Stimulated activated CD8-positive, alpha-beta memory T cell treated with anti-CD3 and anti-CD28 coated beads, Interleukin-15, amount 100 ng/mL, for 1 hour (primary cell): Measurements from ENCODE around the gene CES3.
"Not testable (repeated sequence)": the region's sequence is repeated elsewhere in the genome, so short reads cannot be mapped to it uniquely, and the experiment has no call there.

Source experiments
- DNase-seq: peaks from one replicate; pipeline ENCODE4 v3.0.0-alpha.2; 2020; ENCODE audit warnings: low read depth

Gene CES3

GRCh38 chr16:66926171-66926947, 34.7 kb upstream of the CES3 start:
- DNase-seq: no peak

- no peak for DNase-seq
Observed at GRCh38 chr16:66926961-66927436, 34.1 kb upstream of the CES3 start.

GRCh38 chr16:66927918-66928649, 33.0 kb upstream of the CES3 start:
- DNase-seq: no peak

- DNase-seq: no peak
Observed at GRCh38 chr16:66928702-66929388, 32.2 kb upstream of the CES3 start.

- no peak for DNase-seq
Observed at GRCh38 chr16:66930189-66930588, 30.9 kb upstream of the CES3 start.

GRCh38 chr16:66931665-66932064, 29.4 kb upstream of the CES3 start:
- no peak for DNase-seq

- DNase-seq: no peak
Observed at GRCh38 chr16:66932076-66932475, 29.0 kb upstream of the CES3 start.

GRCh38 chr16:66933776-66934137, 27.3 kb upstream of the CES3 start:
- peak; percentile 24 for DNase-seq

GRCh38 chr16:66934138-66934838, 26.8 kb upstream of the CES3 start, which contains the start of gene CIAO2B:
CIAO2B (minus strand) TSS chr16:66934402; CDS start chr16:66934364, 38 bp downstream.
- peak; percentile 77 for DNase-seq

GRCh38 chr16:66934839-66935313, 26.2 kb upstream of the CES3 start:
- not testable (repeated sequence) for DNase-seq

GRCh38 chr16:66935314-66936011, 25.6 kb upstream of the CES3 start, which contains the start of gene CES2:
CES2 (plus strand) TSS chr16:66935516; CDS start chr16:66935636, 120 bp downstream.
- DNase-seq: no peak

- no peak for DNase-seq
Observed at GRCh38 chr16:66936462-66936861, 24.6 kb upstream of the CES3 start.

GRCh38 chr16:66936889-66937554, 24.0 kb upstream of the CES3 start:
- DNase-seq: no peak

- no peak for DNase-seq
Observed at GRCh38 chr16:66937725-66938337, 23.2 kb upstream of the CES3 start.

- no peak for DNase-seq
Observed at GRCh38 chr16:66939366-66939765, 21.7 kb upstream of the CES3 start.

- DNase-seq: no peak
Observed at GRCh38 chr16:66940236-66940635, 20.8 kb upstream of the CES3 start.

- DNase-seq: no peak
Observed at GRCh38 chr16:66942981-66943380, 18.1 kb upstream of the CES3 start.

- no peak for DNase-seq
Observed at GRCh38 chr16:66943426-66944053, 17.5 kb upstream of the CES3 start.

- no peak for DNase-seq
Observed at GRCh38 chr16:66944054-66944441, 17.0 kb upstream of the CES3 start.

GRCh38 chr16:66944971-66945370, 16.1 kb upstream of the CES3 start:
- DNase-seq: not testable (repeated sequence)
